ENCODE data around the gene TSPAN9. TPM values are rescaled to one million over a fixed set of nuclear protein-coding genes. Genes with fewer than 3 reads are reported as not detected.

The TSPAN9 gene
- total RNA-seq, 1 experiment from 2014 or later: 13.2 TPM

DNA sequence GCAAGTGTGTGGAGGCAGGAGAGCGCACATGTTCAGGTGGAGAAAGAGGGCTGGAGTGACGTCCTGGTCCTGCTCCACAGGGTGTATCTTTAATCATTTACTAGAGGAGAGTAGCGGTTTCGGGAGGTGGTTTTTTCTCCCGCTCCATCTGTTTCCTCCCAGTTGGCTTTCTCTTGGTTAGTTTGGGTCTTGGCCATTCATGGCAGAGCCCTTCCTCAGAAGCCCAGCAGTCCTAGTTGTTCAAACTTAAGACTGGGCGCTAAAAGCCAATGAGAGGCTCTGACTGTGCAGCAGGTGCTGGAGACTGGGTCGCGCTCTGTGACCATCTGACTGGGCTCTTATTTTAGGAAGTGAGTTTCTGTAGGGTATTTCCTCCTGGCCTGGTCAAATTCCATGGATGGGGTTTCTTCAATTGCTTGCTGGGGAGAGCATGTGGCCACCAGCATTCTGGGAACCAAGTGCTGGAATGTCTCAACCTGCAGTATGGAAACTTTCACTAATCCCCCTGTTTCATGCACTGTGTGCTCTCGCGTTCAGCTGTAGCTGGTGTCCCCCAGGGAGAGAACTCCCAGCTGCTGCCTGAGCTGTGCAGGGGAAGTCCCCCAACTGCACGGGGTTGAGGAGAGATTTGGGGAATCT is 27.4 kb upstream of the TSPAN9 start:
- POLR2A ChIA-PET: no interaction called here

More for the DNA sequence above, 27.4 kb upstream of the TSPAN9 start:
- H3K4me1 ChIP-seq (ENCODE audit: control insufficient read depth in 1 of 2, insufficient read depth in 2 of 2, low read length in 2 of 2): peaks cover 0 to 16% of the 10 kb centered on the region in 2 experiments; a peak in 3 of 4 replicates
- no peak overlapping the region for H3K9ac ChIP-seq (ENCODE audit: low read length)
- H3K4me2 ChIP-seq (ENCODE audit: low read length): no peak overlapping the region
- CTCF ChIA-PET: interaction anchor here (0.9 to 1.3 kb wide), 2 partner anchors 8 to 23 kb away, joined by 3 to 5 read pairs; no protein-coding TSS in a partner anchor
- ATAC-seq: no peak
- H3K9me3 ChIP-seq (ENCODE audit: control insufficient read depth in 1 of 2, insufficient read depth in 1 of 2, low read depth in 1 of 2, low read length in 2 of 2): no peaks in the 10 kb centered on the region
- intact Hi-C loops (cut with micrococcal nuclease): no loop called here
- no peaks in the 10 kb centered on the region for H4K20me1 ChIP-seq (ENCODE audit: insufficient read depth)
- TF ChIP-seq POLR2AphosphoS5 (IDR thresholded peaks at IDR 0.05; ENCODE audit: low read depth, low read length) (no peak), TCF7L2 (IDR thresholded peaks at IDR 0.05; ENCODE audit: borderline replicate concordance, extremely low read depth, insufficient read depth, insufficient read length) (no peak), EZH2 (IDR thresholded peaks at IDR 0.05) (no peak), RAD21 (IDR thresholded peaks at IDR 0.05; ENCODE audit: low read depth) (no peak), EZH2phosphoT487 (IDR thresholded peaks at IDR 0.05; ENCODE audit: borderline replicate concordance) (no peak), JUND (IDR thresholded peaks at IDR 0.05) (no peak), SP1 (IDR thresholded peaks at IDR 0.05; ENCODE audit: low read depth) (no peak), POLR2A (IDR thresholded peaks at IDR 0.05; ENCODE audit: borderline replicate concordance, extremely low read depth, insufficient read depth, insufficient read length) (no peak), CBX3 (IDR thresholded peaks at IDR 0.05; ENCODE audit: low read depth) (no peak), FOSL1 (IDR thresholded peaks at IDR 0.05; ENCODE audit: low read depth) (no peak), EGR1 (IDR thresholded peaks at IDR 0.05; ENCODE audit: low read depth) (no peak), ZNF274 (IDR thresholded peaks at IDR 0.05; ENCODE audit: low read depth, low read length) (no peak), SIN3A (IDR thresholded peaks at IDR 0.05; ENCODE audit: low read depth) (no peak), CEBPB (IDR thresholded peaks at IDR 0.05; ENCODE audit: low read depth) (no peak)
- TF ChIP-seq, protein P1, sequence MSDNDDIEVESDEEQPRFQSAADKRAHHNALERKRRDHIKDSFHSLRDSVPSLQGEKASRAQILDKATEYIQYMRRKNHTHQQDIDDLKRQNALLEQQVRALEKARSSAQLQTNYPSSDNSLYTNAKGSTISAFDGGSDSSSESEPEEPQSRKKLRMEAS (IDR thresholded peaks at IDR 0.05): no peak
- TF ChIP-seq, protein P2, sequence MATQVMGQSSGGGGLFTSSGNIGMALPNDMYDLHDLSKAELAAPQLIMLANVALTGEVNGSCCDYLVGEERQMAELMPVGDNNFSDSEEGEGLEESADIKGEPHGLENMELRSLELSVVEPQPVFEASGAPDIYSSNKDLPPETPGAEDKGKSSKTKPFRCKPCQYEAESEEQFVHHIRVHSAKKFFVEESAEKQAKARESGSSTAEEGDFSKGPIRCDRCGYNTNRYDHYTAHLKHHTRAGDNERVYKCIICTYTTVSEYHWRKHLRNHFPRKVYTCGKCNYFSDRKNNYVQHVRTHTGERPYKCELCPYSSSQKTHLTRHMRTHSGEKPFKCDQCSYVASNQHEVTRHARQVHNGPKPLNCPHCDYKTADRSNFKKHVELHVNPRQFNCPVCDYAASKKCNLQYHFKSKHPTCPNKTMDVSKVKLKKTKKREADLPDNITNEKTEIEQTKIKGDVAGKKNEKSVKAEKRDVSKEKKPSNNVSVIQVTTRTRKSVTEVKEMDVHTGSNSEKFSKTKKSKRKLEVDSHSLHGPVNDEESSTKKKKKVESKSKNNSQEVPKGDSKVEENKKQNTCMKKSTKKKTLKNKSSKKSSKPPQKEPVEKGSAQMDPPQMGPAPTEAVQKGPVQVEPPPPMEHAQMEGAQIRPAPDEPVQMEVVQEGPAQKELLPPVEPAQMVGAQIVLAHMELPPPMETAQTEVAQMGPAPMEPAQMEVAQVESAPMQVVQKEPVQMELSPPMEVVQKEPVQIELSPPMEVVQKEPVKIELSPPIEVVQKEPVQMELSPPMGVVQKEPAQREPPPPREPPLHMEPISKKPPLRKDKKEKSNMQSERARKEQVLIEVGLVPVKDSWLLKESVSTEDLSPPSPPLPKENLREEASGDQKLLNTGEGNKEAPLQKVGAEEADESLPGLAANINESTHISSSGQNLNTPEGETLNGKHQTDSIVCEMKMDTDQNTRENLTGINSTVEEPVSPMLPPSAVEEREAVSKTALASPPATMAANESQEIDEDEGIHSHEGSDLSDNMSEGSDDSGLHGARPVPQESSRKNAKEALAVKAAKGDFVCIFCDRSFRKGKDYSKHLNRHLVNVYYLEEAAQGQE (IDR thresholded peaks at IDR 0.05; ENCODE audit: low read depth): no peak
- TF ChIP-seq, protein P3, sequence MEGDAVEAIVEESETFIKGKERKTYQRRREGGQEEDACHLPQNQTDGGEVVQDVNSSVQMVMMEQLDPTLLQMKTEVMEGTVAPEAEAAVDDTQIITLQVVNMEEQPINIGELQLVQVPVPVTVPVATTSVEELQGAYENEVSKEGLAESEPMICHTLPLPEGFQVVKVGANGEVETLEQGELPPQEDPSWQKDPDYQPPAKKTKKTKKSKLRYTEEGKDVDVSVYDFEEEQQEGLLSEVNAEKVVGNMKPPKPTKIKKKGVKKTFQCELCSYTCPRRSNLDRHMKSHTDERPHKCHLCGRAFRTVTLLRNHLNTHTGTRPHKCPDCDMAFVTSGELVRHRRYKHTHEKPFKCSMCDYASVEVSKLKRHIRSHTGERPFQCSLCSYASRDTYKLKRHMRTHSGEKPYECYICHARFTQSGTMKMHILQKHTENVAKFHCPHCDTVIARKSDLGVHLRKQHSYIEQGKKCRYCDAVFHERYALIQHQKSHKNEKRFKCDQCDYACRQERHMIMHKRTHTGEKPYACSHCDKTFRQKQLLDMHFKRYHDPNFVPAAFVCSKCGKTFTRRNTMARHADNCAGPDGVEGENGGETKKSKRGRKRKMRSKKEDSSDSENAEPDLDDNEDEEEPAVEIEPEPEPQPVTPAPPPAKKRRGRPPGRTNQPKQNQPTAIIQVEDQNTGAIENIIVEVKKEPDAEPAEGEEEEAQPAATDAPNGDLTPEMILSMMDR (IDR thresholded peaks at IDR 0.05 in 2 of 3, conservative IDR thresholded peaks at IDR 0.05 in 1 of 3; ENCODE audit: borderline replicate concordance in 1 of 3, insufficient read depth in 1 of 3, low read depth in 2 of 3, low read length in 2 of 3): no peak
- TF ChIP-seq, protein P4, sequence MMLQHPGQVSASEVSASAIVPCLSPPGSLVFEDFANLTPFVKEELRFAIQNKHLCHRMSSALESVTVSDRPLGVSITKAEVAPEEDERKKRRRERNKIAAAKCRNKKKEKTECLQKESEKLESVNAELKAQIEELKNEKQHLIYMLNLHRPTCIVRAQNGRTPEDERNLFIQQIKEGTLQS (IDR thresholded peaks at IDR 0.05): no peak
- H3K9me2 ChIP-seq (ENCODE audit: insufficient read depth): no peaks in the 10 kb centered on the region
- no peaks in the 10 kb centered on the region for H3K36me3 ChIP-seq (ENCODE audit: control insufficient read depth in 1 of 2, insufficient read depth in 2 of 2, low read length in 2 of 2)
- H2AFZ ChIP-seq (ENCODE audit: low read depth, low read length, poor library complexity, severe bottlenecking): no peak overlapping the region
- no peak overlapping the region for H3K27ac ChIP-seq (ENCODE audit: low read depth, low read length)
- RAD21 ChIA-PET (ENCODE audit: low non-redundant PET in 1 of 2, low total read pairs in 2 of 2, uncharacterized antibody in 2 of 2, unreplicated experiment in 2 of 2): no interaction called here
- H3K4me3 ChIP-seq (replicated peaks in 1 of 2; ENCODE audit: low read depth in 1 of 2, low read length in 2 of 2): no peak overlapping the region
- DNase-seq (ENCODE audit: low read depth, low spot score): no peak
- no peaks in the 10 kb centered on the region for H3K79me2 ChIP-seq (ENCODE audit: insufficient read depth, low read length)
- no peaks in the 10 kb centered on the region for H3K27me3 ChIP-seq (ENCODE audit: insufficient read depth, low read length)
- no TSS peak for BruUV-seq (replicated peaks)

Measured in HCT116 (cell line).